ENCODE results near the gene NCF2.
"Not testable (repeated sequence)": the region's sequence is repeated elsewhere in the genome, so short reads cannot be mapped to it uniquely, and the experiment has no call there.

NCF2 gene

DNA sequence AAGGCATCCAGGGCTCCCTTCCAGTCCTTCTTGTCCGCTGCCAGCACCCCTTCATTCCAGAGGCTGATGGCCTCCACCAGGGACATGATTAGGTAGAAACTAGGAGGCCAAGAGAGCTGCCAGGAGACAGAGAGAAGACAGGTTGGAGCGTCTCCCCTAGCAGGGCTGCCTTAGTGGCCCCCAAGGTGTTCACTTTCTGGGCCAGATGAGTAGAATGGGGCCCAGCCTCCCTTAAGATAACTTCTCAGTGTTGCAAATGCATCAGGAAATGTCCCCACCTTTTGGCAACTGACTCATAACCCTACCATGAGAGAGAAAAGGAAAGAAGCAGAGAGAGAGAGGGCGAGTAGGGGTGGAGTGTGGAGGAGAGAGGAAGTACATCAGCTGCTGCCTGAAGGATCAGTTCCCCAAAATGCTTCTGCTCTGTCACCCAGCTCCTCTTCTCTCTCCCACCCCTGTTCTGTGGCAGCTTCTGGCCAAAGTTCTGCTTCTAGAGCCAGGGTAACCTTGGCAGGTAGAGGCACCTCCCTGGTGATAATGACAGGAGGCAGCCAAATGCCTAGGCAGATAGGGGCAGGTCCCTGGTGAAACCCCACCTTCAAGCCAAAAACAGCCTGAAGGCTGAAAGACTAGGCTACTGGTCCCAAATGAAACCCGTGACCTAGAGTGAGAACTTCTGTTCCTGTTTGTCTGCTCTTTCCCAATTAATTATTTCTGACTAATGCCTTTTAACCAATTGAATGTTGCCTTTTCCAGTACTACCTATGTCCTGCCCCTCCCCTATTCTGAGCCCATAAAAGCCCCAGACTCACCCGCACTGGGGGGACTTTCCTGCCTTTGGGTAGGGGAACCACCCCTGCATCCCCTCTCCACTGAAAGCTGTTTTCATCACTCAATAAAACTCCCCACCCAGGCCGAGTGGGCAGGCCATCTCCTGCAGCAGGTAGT lies at the start of gene NCF2:
Gene NCF2, minus strand, starts transcription at position 216 of the 948 bp plus-strand sequence. Its CDS starts 130 bp downstream, at position 86.
- Mint-ChIP-seq H3K9me3 (no peaks in the 10 kb centered on the region), H3K27me3 (peaks cover 8% of the 10 kb centered on the region), H3K27ac (peak within 1 kb of the TSS; percentile 48 to 84), H3K4me1 (peaks cover 43% of the 10 kb centered on the region), H3K4me3 (peak within 1 kb of the TSS; percentile 82 to 88)
- DNase-seq: peak; percentile 64 to 81
- peak; percentile 91 for ATAC-seq

DNA sequence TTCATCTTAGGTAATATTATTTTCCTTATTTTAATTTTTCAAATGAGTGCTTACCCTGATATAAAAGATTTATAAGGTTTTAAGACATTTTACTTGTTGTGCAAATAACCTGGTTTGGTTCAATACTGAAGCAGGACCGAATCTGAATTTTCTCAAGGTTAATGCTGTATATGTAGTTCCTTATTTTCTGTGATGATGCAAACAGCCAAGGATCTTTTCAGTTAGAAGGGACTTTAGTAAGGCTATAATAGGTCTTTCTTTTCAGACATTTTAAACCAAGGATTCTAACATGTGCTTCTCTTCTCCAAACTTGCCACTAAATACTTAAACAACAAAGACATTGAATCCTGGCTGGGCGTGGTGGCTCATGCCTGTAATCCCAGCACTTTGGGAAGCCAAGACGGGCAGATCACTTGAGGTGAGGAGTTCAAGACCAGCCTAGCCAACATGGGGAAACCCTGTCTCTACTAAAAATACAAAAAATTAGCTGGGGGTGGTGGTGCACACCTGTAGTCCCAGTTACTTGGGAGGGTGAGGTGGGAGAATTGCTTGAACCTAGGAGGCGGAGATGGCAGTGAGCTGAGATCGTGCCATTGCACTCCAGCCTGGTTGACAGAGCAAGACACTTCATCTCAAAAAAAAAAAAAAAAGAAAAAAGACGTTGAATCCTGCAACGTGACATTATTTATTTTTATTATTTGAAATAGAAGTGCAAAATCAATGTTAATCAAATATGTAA lies 48.6 kb upstream of the NCF2 start:
- ATAC-seq: no peak
- Mint-ChIP-seq H3K4me1 (peaks cover 21% of the 10 kb centered on the region), H3K27ac (no peak overlapping the region), H3K27me3 (peaks cover 9% of the 10 kb centered on the region), H3K9me3 (no peaks in the 10 kb centered on the region), H3K4me3 (no peak overlapping the region)
- no peak for DNase-seq

DNA sequence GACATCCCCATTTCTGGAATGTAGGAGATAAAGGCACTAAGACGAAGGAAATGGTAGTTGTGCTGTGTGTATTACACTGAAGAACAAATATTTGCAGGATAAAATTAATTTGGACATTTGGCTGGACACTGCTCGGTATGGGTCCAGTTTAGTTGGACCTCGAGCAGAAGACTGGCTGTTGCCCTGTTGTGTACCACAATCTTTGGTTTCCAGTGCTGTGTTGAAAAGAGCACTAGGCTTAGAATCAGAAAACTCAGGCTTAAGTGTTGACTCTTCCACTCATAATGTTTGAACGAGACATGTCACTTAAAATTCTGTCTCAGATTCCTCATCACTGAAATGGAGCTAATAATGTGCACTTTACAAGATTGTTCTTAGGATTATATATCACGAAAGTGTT lies 46.5 kb upstream of the NCF2 start:
- H3K27me3 Mint-ChIP-seq: peaks cover 9% of the 10 kb centered on the region
- H3K4me1 Mint-ChIP-seq: peaks cover 27% of the 10 kb centered on the region
- ATAC-seq (no peak), DNase-seq (no peak)
- no peaks in the 10 kb centered on the region for H3K9me3 Mint-ChIP-seq
- H3K27ac Mint-ChIP-seq: peak overlapping the region; percentile 90 to 100
- peak overlapping the region; percentile 99 to 100 for H3K4me3 Mint-ChIP-seq

DNA sequence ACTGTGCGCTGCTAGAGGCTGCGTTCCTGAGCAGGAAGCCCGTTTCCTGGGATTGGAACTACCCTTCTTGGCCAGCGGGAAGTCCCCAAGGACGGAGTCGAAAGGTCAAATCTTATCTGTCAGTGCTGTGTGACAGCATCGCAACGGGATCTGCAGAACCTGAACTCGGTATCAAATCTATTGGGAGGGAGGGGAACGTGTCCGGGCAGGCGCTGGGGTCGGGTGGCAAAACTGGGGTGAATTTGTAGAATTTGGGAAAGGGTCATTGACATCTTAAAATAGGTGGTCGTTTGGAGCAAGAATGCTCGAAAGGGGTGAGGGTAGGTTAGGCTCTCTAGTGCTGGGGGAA lies 46.0 kb upstream of the NCF2 start:
- DNase-seq (no peak), ATAC-seq (no peak)
- no peaks in the 10 kb centered on the region for H3K9me3 Mint-ChIP-seq
- H3K4me1 Mint-ChIP-seq: peaks cover 27% of the 10 kb centered on the region
- peaks cover 9% of the 10 kb centered on the region for H3K27me3 Mint-ChIP-seq
- H3K27ac Mint-ChIP-seq: peak overlapping the region; percentile 99 to 100
- H3K4me3 Mint-ChIP-seq: peak overlapping the region; percentile 99 to 100

DNA sequence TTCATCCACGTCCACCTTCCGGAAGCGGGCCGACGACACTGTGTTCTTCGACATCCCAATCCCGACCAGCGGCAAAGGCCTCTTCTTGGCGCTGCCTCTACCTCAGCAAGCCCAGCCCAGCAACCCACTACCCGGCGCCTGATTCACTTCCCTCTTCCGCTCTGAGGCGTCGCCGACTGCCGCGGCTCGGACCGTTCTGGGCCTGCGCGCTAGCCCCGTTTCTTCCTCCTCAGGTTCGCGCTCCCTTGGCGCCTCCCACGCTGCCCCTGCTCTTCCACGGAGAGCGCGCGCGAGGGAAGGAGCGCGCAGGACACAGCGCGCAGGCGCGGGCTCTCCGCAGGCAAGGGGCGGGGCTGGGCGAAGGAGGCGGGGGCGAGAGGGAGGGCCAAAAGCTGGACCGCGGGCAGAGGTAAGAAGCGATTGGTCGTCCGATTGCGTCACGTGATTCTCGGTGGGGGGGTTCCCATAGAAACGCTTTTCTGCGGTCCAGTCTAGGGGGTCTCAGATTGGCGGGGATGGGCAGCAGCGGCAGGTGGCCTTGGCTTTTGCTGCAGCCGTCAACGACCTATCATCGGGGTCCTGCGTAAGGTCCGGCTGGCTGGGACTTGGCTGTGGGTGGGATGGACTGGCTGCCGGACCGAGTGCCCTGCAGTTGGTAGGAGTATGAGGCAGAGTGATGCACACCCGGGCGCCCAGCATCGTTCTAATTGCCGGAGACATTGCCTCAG lies 45.5 kb upstream of the NCF2 start, which contains the start of gene ARPC5:
Gene ARPC5, minus strand, starts transcription at position 178 of the 728 bp plus-strand sequence. Its CDS starts 124 bp downstream, at position 54.
- Mint-ChIP-seq H3K27ac (peak within 1 kb of the TSS; percentile 99 to 100), H3K4me1 (peaks cover 31% of the 10 kb centered on the region), H3K27me3 (peaks cover 9% of the 10 kb centered on the region), H3K9me3 (no peaks in the 10 kb centered on the region), H3K4me3 (peak within 1 kb of the TSS; percentile 99 to 100)
- ATAC-seq (peak; percentile 91), DNase-seq (peak; percentile 96 to 97)

GRCh38 chr1:183635099-183635605 lies 44.9 kb upstream of the NCF2 start:
- no peak for DNase-seq
- H3K4me1 Mint-ChIP-seq: peaks cover 35% of the 10 kb centered on the region

GRCh38 chr1:183634429-183635065 lies 44.3 kb upstream of the NCF2 start:
- Mint-ChIP-seq H3K27me3 (peaks cover 9% of the 10 kb centered on the region), H3K4me1 (peaks cover 33% of the 10 kb centered on the region), H3K4me3 (peak overlapping the region; percentile 99 to 100), H3K27ac (peak overlapping the region; percentile 95 to 96), H3K9me3 (no peaks in the 10 kb centered on the region)
- ATAC-seq: no peak
- DNase-seq: no peak

More at GRCh38 chr1:183635099-183635605, 44.9 kb upstream of the NCF2 start:
- H3K9me3 Mint-ChIP-seq: no peaks in the 10 kb centered on the region
- peak; percentile 16 for ATAC-seq
- H3K4me3 Mint-ChIP-seq: peak overlapping the region; percentile 99 to 100
- peak overlapping the region; percentile 99 to 100 for H3K27ac Mint-ChIP-seq
- H3K27me3 Mint-ChIP-seq: peaks cover 9% of the 10 kb centered on the region

- peaks cover 41% of the 10 kb centered on the region for H3K4me1 Mint-ChIP-seq
- peak in 1 of 2 donors; percentile 24 for DNase-seq
These were observed 43.6 kb upstream of the NCF2 start for GRCh38 chr1:183633676-183634343.

GRCh38 chr1:183632964-183633363 lies 42.7 kb upstream of the NCF2 start:
- H3K27ac Mint-ChIP-seq: peak overlapping the region in 1 of 2 donors; percentile 21
- H3K4me1 Mint-ChIP-seq: peaks cover 48% of the 10 kb centered on the region
- ATAC-seq (peak; percentile 34), DNase-seq (no peak)
- H3K9me3 Mint-ChIP-seq: no peaks in the 10 kb centered on the region
- H3K4me3 Mint-ChIP-seq: peak overlapping the region; percentile 99 to 100
- peaks cover 9% of the 10 kb centered on the region for H3K27me3 Mint-ChIP-seq

More at GRCh38 chr1:183633676-183634343, 43.6 kb upstream of the NCF2 start:
- H3K4me3 Mint-ChIP-seq: peak overlapping the region; percentile 99 to 100
- H3K27ac Mint-ChIP-seq: peak overlapping the region in 1 of 2 donors; percentile 69
- peaks cover 9% of the 10 kb centered on the region for H3K27me3 Mint-ChIP-seq
- ATAC-seq: peak; percentile 48
- no peaks in the 10 kb centered on the region for H3K9me3 Mint-ChIP-seq

GRCh38 chr1:183632114-183632513 lies 41.9 kb upstream of the NCF2 start:
- Mint-ChIP-seq H3K27ac (no peak overlapping the region), H3K4me1 (peaks cover 45% of the 10 kb centered on the region), H3K4me3 (peak overlapping the region in 1 of 2 donors; percentile 99), H3K27me3 (peaks cover 9% of the 10 kb centered on the region), H3K9me3 (no peaks in the 10 kb centered on the region)
- no peak for DNase-seq
- no peak for ATAC-seq

- peaks cover 32% of the 10 kb centered on the region for H3K4me1 Mint-ChIP-seq
- H3K27me3 Mint-ChIP-seq: no peaks in the 10 kb centered on the region
- ATAC-seq: no peak
- H3K27ac Mint-ChIP-seq: peak overlapping the region in 1 of 2 donors; percentile 59
- H3K9me3 Mint-ChIP-seq: no peaks in the 10 kb centered on the region
- no peak for DNase-seq
- peak overlapping the region; percentile 2 to 53 for H3K4me3 Mint-ChIP-seq
These were observed 40.5 kb upstream of the NCF2 start for GRCh38 chr1:183630748-183631147.

DNA sequence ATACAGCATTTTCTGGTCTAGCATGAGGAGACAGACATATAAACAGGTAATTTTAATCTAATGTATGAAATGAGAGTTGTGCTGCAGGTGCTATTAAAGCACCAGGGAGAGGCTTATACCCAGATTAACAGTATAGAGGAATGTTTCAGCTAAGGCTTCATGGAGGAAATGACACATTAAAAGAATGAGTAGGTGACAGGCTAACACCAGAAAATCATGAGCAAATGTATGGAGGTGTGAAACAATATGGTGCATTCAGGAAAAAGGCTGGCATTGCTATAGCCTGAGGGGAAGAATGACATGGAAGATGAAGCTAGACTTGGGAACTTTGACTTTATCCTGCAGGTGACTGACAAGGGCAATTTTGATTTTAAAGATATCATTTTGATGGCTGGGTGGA lies 38.3 kb upstream of the NCF2 start:
- Mint-ChIP-seq H3K9me3 (no peaks in the 10 kb centered on the region), H3K4me3 (peak overlapping the region in 1 of 2 donors; percentile 46), H3K27ac (peak overlapping the region in 1 of 2 donors; percentile 54), H3K27me3 (no peaks in the 10 kb centered on the region), H3K4me1 (peaks cover 30% of the 10 kb centered on the region)
- no peak for DNase-seq
- ATAC-seq: peak; percentile 52

DNA sequence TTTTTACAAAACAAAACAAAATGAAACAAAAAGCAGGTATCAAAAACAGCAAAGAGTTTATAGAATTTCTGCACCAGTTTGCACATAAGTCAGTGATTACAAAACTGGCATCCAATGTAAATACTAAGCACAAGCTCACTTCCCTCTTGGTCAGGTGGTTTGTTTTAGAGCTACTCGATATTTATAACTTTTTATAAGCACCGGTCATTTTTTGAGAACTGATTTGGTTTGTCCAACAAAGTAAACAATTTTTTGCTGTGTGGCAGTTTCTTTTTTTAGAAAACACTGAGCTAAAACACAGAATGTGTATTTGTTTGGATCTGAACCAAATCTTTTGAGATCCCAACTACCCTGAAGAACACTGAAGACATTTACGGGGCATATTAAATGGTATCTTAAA lies 36.0 kb upstream of the NCF2 start:
- not testable (repeated sequence) for H3K27me3 Mint-ChIP-seq, ATAC-seq, DNase-seq, H3K4me3 Mint-ChIP-seq, H3K9me3 Mint-ChIP-seq
- Mint-ChIP-seq H3K4me1 (peaks cover 35% of the 10 kb centered on the region), H3K27ac (peak overlapping the region in 1 of 2 donors; percentile 77)

Data from stimulated activated naive CD8-positive, alpha-beta T cell treated with anti-CD3 and anti-CD28 coated beads, Interleukin-15, amount 100 ng/mL, for 72 hours (primary cell).